Measurements from ENCODE around the gene KBTBD12.

The KBTBD12 gene

DNA sequence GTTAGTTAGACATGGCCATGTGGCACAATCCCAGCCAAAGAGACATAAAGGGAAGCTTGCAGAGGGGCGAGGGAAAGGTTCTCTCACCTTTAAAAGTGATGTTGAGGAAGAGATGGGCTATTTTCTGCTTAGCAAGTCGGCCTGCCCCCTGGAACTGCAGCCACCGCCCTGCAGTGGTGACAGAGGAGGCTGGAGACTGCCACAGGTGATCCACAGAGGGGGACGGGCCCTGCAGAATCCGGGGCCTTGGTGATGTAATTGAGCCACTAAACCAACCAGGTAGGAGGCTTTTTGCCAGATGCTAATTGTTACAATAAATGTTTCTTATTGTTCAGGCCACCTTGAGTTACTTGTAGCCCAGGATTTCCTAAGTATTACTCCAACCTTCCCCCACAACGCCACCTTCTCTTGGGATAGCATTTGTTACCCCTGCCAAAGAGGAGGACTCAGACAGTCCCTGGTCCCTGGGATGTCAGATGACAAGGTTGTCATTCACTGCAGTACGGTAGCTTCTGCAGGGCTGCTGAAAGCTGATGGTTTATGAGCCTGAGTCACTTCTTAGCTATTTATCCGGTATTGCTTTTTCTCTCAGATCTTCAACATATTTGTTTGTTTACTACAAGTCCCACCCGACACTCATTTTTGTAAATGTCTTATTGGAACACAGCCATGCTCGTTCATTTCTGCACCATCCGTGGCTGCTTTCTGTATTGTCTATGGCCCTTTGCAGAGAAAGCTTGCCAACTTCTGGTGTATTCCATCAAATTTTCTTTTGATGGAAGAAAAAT lies 73.9 kb downstream of the KBTBD12 start:
- DNase-seq, result no peak

DNA sequence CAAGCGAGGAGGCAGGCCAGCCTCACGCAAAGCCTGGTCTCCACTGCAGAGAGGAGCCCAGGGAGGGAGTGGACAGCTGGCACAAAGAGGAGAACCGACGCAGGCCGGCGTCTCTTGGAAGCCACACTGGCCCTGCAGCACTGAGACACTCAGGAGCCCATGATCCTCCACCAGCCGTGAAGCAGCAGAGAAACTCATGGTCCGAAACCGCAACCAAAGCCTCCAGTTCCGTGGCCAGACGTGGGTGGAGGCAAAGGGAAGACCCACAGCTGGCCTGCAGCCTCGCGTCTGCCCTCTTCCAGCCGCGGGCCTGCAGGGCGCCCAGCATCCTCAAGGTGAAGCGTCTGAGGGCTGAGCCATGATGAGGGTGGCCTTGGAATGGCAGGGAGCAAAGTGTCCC lies 75.0 kb downstream of the KBTBD12 start:
- no peak for DNase-seq

DNA sequence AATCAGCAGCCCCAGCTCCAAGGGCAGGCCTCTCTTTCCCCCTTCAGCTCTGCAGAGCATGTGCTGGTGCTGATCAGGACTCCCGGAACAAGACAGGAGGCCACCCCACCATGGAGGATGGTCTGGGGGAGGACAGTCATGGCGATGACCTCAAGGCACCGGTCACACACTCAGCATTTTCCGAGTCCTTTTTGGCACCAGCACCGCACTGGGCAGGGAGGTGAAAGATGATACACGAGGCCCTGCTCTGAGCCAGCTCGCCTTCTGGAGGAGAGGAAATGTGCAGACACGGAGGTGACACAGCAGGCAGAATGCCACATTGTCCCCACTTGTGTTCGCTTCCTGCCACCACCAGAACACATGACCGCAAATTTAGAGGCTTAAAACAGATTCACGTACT lies 75.4 kb downstream of the KBTBD12 start:
- DNase-seq, result no peak

DNA sequence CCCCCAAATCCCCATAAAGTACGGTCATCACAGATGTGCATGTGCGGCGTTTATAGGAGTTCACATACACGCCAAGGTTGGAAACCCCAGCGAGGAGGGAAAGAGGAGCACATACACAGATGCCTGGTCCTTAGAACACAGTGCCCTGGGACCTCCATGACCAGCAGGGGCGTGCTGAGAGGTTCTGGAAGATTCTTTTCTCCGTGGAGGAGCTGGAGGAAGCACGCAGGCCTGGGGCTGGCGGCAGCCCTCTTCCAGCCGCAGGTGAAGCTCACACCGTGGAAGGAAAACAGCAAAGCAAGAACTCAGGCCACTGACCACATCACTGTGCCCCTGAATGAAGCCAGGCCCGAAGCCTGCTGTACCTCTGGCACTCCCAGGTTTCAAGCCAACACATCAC lies 76.2 kb downstream of the KBTBD12 start:
- DNase-seq, result no peak

DNA sequence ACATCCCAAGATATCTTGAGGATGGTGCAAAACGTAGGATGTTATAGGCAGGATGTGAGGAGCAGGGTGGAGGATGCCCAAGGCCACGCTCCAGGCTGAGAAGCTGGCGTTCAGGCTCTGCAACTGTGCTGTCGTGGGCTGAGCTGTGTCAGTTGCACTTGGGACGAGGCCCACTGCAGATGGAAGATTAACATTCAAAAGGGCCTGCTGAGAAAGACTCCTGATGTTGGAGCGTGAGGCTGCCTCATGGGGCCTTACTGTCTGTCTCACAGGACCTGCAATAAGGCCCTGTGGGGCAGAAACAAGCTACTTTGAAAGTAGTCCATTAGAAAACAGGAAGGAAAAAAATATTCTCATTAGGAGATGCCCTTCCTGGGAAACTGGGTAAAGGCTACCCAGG lies 76.6 kb downstream of the KBTBD12 start:
- DNase-seq, result no peak

DNA sequence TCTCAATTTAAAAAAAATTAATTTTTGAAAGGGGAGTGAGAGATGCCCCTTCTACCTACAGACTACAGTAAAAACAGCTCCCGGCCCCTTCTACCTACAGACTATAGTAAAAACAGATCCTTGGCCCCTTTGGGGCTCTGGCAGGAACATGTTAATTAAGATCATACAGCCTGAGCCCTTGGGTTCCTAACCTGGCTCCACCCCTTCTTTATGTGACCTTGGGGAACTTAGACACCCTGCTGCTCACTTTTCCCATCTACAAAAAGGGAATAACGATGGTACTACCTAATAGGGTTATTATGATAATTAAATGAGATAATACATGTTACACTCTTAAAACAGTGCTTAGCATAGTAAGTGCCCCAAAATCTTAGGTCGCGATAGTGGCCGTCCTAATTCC lies 77.1 kb downstream of the KBTBD12 start:
- DNase-seq, result no peak

DNA sequence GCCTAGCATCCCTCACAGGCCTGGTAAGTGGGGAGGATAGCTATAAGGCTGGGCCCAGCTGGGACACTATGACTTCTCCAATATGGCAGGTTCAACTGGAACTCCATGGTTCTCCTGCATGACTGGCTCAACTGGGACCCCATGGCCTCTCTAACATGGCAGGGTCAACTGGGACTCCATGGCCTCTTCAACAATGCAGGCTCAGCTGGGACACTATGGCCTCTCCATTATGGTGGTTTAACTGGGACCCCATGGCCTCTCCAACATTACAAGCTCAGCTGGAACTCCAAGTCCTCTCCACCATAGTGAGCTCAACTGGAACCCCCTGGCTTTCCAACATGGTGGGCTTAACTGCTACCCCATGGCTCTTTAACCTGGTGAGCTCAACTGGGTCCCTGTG lies 79.0 kb downstream of the KBTBD12 start:
- no peak for DNase-seq

DNA sequence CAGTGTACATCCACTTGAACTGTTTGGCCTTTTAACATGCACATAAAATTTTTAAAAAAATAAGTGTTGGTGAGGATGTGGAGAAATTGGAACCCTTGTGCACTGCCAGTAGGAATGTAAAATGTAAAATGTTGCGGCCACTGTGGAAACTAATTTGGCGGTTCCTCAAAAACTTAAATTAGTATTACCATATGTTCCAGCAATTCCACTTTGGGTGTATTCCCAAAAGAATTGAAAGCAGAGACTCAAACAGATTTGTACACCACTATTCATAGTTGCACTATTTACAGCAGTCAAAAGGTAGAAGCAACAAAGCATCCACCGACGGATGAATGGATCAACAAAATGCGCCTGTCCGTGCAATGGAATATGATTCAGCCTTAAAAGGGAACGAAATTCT lies 82.0 kb downstream of the KBTBD12 start:
- DNase-seq, result no peak

DNA sequence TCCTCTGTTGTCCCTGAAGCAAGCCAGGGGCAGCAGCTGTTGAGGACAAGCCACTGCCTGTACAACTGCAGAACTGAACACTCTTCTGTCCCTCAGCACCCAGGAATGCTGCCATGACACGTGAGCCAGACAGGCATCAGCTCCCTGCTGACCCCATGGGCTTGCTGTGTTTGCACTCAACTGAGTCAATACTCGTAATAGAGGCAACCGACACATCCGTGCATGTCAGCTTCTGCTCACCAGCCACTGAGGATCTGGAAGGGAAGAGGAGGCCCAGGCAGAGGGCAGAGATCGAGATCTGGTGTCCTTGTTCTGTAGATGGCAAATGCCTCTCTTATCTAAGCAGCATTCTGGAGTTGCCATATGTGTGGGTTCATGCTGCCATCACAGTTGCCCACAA lies 82.9 kb downstream of the KBTBD12 start:
- no peak for DNase-seq

DNA sequence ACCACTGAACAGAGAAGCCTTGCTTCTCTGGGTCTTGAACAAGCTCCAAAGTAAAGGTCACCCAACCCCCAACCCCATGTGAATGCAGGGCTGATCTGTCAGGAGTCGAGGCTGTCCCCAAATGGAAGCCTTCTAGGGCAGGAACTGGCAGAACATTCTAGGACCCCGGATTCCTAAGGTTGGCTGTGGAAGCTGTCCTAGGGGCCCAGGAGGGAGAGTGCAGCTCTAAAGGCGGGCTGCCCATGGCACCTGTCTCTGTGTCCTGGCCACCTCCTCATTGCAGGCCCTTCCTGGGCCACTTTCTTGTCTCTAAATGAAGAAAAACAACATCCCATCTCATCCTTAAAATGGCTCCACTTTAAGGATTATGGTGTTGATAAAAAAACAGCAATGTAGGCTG lies 83.6 kb downstream of the KBTBD12 start:
- DNase-seq, result no peak

DNA sequence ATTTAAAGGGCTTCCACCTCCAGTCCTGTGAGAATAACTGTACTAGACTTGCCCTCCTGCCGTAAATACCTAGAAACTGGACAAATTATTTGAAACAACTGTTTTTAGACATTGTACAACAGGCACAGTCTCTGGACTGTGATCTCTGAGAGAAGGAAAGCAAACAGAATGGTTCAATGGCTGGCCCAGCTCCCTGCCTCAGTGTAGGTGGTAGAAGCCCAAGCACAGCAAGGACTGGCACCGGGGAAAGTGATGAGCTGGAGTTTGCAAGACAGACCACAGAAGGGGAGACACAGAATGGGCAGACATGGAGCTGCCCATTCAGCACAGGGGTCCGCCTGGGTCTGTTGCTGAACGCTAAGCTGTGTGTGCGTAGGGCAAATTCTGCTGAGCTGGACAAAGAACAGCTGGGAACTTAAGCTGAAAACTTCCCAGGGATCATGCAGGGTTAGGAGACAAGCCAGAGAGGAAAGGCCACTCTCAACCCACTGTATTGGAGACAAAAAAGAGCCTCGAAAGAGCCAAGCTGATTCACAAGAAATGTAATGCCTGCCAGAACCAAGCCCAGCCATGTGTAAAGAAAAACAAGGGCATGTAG lies 84.6 kb downstream of the KBTBD12 start:
- DNase-seq, result no peak

DNA sequence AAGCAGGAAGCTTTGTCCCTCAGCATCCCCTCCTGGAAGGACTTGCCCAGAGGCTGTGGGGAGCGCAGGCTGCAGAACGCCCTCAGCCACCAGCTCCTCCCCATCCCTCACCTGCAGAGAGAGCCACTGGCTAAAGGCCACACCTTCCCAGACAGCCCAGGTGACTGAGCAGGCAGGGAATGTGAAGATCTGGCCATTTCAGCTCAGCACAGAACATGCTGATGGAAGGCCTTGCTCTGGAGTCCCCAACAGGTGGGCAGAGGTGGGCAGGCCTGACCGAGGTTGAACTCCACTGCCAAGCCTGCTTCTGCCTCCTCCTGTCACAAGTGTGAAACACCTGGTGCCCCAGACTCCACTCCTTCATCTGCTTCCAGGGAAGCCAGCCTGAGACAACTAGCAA lies 86.5 kb downstream of the KBTBD12 start:
- no peak for DNase-seq

DNA sequence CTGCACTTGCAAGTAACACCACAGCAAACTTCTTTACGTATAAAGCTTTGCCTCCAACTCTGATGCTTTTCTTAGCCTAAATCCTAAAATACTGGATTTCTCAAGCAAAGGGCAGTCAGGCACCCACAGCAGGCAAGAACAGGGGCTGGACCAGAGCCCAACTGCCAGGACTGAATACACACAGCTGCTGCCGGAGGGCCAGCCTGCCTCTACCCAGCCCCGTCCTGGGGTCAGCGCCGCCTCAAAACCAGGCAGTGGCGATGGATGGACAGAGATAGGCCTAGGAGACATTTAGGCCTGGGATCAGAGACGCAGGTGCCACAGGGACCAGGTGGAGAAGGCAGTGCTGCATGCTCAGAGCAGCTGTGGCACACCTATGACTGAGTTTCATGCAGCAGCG lies 89.6 kb downstream of the KBTBD12 start:
- DNase-seq, result no peak

DNA sequence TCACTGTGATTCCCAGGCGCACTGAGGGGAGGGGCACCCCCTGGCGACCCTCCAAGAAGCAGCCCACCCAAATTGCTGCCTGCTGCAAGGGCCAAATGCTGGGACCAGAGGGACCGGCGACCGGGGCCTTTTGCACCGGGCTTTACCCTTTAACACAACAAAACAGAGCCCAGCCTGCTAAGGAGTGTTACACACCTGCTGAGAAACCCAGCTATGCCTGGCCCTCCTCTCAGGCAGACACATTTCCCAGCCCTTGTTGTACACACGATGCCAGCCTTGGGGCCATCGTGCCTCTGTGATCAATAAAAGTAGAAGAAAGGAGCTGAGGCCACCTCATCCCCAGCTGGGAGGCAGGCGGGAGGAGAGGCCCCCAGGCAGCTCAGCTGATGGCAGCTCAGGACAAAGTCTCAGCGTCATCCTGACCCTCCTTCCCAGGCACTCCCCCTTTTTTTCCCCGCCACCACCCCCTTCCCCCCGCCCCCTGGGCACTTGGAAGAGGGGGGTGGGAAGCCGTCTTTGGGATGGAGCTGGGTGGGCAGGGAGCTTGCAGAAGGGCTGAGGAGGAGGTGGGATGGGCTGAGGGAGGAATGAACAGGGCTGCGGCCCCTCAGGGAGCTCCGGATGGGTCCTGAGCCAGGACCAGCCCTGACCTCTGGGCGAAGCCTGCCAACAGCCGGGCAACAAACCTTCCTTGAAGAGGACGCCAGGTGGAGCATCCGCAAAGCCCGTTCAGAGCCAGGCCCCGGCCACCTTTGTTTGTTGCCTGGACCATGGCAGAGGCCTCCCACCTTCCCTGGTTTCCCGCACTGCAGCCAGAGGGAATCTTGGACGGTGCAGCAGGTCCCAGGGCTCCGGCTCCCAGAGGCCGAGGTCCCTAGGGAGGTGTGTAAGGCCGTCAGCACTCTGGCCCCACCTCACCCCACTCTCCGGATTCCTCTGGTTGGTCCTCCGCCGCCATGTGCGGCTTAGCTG lies 91.3 kb downstream of the KBTBD12 start:
- DNase-seq, result no peak

DNA sequence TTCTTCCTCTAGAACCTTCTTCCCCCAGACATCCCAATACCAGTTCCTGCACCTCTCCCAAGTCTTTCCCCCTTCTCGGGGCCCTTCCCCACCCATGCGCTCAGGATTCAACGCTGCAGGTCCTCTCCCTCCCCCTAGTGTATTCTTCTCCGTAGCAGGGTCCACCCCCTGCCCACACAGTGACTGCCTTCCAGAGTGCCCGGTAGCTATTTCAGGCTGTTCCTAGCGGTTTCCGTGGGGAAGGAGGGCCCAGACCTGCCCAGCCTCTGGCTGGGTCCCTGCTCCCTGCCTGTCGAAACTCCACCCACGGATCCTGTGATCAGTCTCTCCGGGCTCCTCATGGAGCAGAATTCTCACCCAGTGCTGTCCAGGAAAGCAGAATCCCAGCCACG lies 92.0 kb downstream of the KBTBD12 start:
- DNase-seq, result no peak

DNA sequence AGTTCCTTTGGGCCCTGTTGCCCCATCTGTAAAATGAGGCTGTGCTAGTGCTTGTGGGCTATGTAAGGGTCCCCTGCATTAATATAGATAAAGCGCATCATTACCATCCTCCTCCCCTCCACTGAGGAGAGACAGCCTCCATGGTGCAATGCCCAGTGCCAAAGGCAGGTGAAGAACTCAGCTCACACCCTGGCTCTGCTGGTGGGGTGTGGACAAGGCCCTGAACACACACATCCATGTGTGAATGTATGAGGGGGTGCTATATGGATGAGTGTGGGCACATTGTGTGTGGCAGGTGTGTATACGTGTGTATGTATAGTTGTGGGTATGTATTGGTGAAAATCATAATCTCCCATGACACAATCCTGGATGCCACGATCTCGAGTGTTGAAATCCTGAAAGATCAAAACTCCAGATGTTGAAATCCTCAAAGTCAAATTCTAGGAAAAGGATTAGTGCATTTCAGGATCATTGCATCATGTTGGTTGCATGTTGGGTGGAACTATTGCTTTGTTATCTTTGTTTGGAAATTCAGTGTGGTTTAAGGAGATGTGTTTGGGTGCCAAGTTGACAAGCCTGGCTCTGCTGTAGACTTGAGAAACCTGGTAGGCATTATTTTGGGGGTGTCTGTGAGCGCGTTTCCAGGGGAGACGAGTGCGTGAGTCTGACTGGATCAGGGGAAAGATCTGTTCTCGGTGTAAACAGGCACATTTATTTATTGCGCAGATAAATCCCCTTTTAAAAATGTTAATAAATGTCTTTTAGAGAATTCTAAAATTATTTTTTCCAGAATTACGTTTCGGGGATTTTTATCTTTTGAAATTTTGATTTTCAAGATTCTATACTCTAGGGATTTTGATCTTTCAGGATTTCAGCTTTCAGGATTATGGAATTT lies 95.2 kb downstream of the KBTBD12 start:
- DNase-seq, result no peak

DNA sequence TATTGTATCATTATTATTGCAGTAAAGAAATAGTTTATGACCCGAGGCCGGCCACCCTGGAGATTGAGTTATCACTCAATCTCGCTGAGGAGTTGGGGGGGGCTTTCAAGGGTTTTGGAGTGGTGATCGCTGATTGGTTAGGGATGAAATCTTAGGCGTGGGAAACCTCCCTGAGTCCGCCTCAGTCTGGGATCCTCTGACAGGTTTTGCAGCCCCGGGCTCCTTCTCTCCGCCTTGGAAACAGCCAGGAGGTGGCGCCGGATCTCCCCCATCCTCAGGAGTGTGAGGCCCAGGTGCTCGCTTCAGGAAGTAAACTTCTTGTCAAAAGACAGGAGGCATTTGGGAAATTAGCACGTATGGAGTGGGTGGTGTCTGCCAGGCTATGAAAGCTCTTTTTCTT lies 96.1 kb downstream of the KBTBD12 start:
- DNase-seq, result no peak

DNA sequence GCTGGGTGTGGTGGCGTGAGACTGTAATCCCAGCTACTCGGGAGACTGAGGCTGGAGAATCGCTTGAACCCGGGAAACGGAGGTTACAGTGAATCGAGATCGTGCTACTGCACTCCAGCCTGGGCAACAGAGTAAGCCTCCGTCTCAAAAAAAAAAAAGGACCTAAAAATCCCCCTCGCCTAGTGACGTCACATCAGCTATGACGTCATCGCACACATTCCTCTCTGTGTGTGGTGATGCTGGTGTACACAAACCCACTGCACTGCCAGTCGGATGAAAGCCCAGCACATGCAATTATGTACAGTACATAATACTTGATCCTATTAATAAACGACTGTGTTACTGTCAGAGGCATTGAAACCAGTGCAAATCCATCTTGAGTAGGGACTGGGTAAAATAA lies 97.0 kb downstream of the KBTBD12 start:
- DNase-seq, result no peak

DNA sequence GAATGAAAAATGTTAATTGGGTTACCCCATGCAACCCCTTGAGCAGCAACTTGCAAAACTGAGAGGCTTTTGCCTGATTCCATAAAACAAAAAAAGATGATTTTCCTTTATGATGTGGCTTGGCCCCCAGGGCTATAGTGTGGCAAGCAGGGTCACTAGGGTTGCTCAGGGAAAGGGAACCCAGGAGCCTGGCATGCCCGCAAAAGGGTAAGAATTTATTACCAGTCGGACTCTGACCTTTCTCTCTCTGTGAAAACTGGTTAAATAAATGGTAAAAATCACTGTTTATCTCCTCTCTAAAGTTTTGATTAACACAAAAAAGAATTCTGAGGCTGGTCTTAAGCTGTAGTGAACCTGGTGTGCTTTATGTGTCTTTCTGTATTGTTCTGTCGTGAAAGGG lies 99.5 kb downstream of the KBTBD12 start:
- no peak for DNase-seq

DNA sequence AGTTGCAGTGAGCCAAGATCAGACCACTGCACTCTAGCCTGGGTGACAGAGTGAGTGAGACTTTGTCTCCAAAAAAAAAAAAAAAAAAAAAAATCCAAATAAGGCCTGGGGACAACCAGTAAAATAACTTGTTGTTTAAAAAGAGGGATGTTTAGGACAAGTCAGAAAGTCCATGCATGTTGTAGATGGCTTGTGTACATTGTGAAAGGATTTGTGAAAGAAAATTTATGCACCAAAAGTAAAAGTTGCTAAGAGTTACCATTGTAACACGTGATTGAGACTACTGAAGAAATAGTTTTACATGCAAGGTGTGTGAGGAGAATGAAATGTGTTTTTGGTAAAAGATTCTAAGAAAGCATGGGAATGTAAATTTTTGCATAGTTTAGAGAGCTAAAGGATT lies 101.5 kb downstream of the KBTBD12 start:
- DNase-seq, result no peak

DNA sequence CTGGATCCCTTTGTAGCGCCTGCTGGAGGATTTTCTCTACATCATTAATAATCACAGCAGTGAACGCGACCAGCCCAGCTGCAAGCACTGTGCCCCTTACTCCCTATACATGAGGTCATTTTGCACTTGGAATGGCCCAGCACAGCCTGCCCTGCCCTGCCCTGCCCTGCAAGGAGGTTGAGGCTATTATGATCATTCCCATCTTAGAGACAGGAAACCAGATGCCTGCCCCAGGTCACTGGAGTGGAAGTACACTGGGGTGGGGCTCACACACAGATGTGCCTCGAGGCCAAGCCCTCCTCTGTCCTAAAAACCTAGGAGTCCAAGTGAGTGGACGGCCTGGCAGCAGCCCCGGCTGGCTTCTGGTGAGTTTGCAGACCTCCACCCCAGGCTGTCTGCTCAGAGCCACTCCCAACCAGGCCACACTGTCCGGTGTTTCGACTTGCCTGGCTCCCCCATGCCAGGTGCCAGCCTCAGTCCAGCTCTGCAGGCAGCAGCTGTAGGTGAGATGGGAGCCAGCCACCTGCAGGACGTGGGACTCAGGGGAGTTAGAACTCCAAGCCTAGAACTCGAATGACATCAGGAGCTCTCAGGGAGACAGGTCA lies 106.8 kb downstream of the KBTBD12 start:
- no peak for DNase-seq

DNA sequence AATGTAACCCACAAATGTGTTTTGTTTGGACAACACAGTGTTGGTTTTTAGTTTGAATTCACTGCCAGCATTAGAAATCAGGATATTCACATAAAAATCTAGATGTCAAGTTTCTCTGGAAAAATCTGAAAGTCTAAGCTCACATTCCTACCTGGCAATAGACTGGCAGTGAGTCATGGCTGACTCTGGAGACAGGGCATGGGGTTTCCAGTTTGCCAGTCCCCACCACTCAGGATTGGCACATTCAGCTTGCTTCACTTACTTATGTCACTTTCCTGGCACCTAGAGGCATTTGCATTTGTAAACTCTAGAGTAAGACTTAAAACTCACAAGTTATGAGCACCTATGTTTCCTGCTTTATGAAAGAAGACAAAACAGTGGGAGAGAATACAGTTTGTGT lies 118.1 kb downstream of the KBTBD12 start:
- DNase-seq, result no peak

Measured in activated CD8-positive, alpha-beta memory T cell treated with anti-CD3 and anti-CD28 coated beads, Interleukin-2, amount 50 U/mL, for 48 hours (primary cell).